Caco-2 (cell line): Measurements from ENCODE around the gene TMEM161A. TPM values are rescaled to one million over a fixed set of nuclear protein-coding genes. Genes with fewer than 3 reads are reported as not detected.

Source experiments
- BruUV-seq: library from RNA; stranded (reverse); fragments of 400-500 nt; replicated peaks from 2 replicates; lab custom pipeline; 2021; lab: Mats Ljungman, UMichigan
- CTCF ChIA-PET: fragments of 300-600 bp; sonication (Branson Sonifier 250); formaldehyde crosslinking; loops from one replicate; lab custom pipeline; 2022; ENCODE audit warnings: antibody characterized with exemption; lab: Charles Lee
- POLR2A ChIA-PET: fragments of 300-600 bp; sonication (Branson Sonifier 250); formaldehyde crosslinking; loops from one replicate; lab custom pipeline; 2022; ENCODE audit warnings: antibody characterized with exemption; lab: Charles Lee
- DNase-seq, 2 experiments: peaks; one replicate each; pipeline versions ENCODE4 v3.0.0 to v3.0.0-alpha.2; 2020 to 2022
- H3K27me3 ChIP-seq: replicated peaks from 2 replicates; pipeline ENCODE4 v1.6.0; 2011; ENCODE audit warnings: low read length; ENCODE audit not compliant: control insufficient read depth, insufficient read depth
- H3K36me3 ChIP-seq: 2 replicates; pipeline ENCODE4 v1.5.1; 2011; ENCODE audit warnings: low read length; ENCODE audit not compliant: control insufficient read depth, insufficient read depth
- H3K4me1 ChIP-seq: fragments of 250-450 bp; sonication (Bioruptor Pico); 2 replicates; pipeline ENCODE4 v1.5.1; 2020; ENCODE audit warnings: mild to moderate bottlenecking
- H3K4me3 ChIP-seq: 2 replicates; pipeline ENCODE4 v1.5.1; 2011; ENCODE audit warnings: low read depth, mild to moderate bottlenecking, control low read depth, low read length
- H3K9me3 ChIP-seq: fragments of 250-450 bp; sonication (Bioruptor Pico); 2 replicates; pipeline ENCODE4 v1.5.1; 2020; ENCODE audit warnings: mild to moderate bottlenecking, moderate library complexity
- H3K27ac Mint-ChIP-seq: one replicate; pipeline ENCODE4 v1.8.0; 2022; ENCODE audit warnings: mixed read lengths; ENCODE audit not compliant: unreplicated experiment
- H3K27me3 Mint-ChIP-seq: one replicate; pipeline ENCODE4 v1.8.0; 2022; ENCODE audit warnings: mixed read lengths; ENCODE audit not compliant: insufficient read depth, unreplicated experiment
- H3K36me3 Mint-ChIP-seq: one replicate; pipeline ENCODE4 v1.8.0; 2022; ENCODE audit warnings: mild to moderate bottlenecking, mixed read lengths; ENCODE audit not compliant: insufficient read depth, unreplicated experiment
- H3K4me1 Mint-ChIP-seq: one replicate; pipeline ENCODE4 v1.8.0; 2022; ENCODE audit warnings: low read depth, mixed read lengths; ENCODE audit not compliant: unreplicated experiment
- H3K4me3 Mint-ChIP-seq: one replicate; pipeline ENCODE4 v1.8.0; 2022; ENCODE audit warnings: mild to moderate bottlenecking, moderate library complexity, mixed read lengths; ENCODE audit not compliant: unreplicated experiment
- H3K9me3 Mint-ChIP-seq: one replicate; pipeline ENCODE4 v1.8.0; 2022; ENCODE audit warnings: mixed read lengths; ENCODE audit not compliant: unreplicated experiment
- CTCF ChIP-seq, 2 experiments: fragments of 200-600 bp in 1 of 2; IDR thresholded peaks; 1 replicate in 1 of 2; 2 replicates in 1 of 2; pipeline versions ENCODE4 v1.5.1 to v1.8.0; 2011 to 2022; ENCODE audit warnings: antibody characterized with exemption in 1 of 2, control low read depth in 1 of 2, inconsistent platforms in 1 of 2, low read depth in 1 of 2, low read length in 1 of 2, mild to moderate bottlenecking in 1 of 2, moderate library complexity in 1 of 2; ENCODE audit not compliant: insufficient read depth in 1 of 2, severe bottlenecking in 1 of 2, unreplicated experiment in 1 of 2
- intact Hi-C: fragments of 100-400 bp; cut with micrococcal nuclease; formaldehyde crosslinking; loops from one replicate; pipeline ENCODE4 v1.10.0; 2022; ENCODE audit not compliant: unreplicated experiment
- total RNA-seq: library from RNA; stranded (reverse); gene quantifications from 2 replicates; pipeline ENCODE4 v1.2.3, GENCODE V29; 2022

TMEM161A gene
- total RNA-seq, 1 experiment from 2014 or later: 36.9 TPM

GRCh38 chr19:19096641-19097627 is 41.3 kb downstream of the TMEM161A start:
- peak overlapping the region; percentile 92 for H3K27ac Mint-ChIP-seq

GRCh38 chr19:19095691-19096090 is 42.6 kb downstream of the TMEM161A start:
- no peaks in the 10 kb centered on the region for H3K9me3 Mint-ChIP-seq
- H3K36me3 Mint-ChIP-seq: no peaks in the 10 kb centered on the region
- no TSS peak for BruUV-seq
- Histone ChIP-seq H3K27me3 (no peaks in the 10 kb centered on the region), H3K4me1 (peaks cover 48% of the 10 kb centered on the region), H3K9me3 (no peaks in the 10 kb centered on the region), H3K36me3 (no peaks in the 10 kb centered on the region), H3K4me3 (no peak overlapping the region)
- no peak overlapping the region for H3K4me3 Mint-ChIP-seq
- H3K4me1 Mint-ChIP-seq: peaks cover 14% of the 10 kb centered on the region
- no peaks in the 10 kb centered on the region for H3K27me3 Mint-ChIP-seq
- DNase-seq: no peak
- CTCF ChIA-PET: interaction anchor here (0.6 kb wide), 1 partner anchor 12 kb away, joined by 4 read pairs; no protein-coding TSS in a partner anchor
- TF ChIP-seq CTCF (IDR thresholded peaks at IDR 0.05; ENCODE audit: insufficient read depth in 1 of 2, low read depth in 1 of 2, low read length in 1 of 2, severe bottlenecking in 1 of 2, unreplicated experiment in 1 of 2): no peak
- POLR2A ChIA-PET: no interaction called here
- H3K27ac Mint-ChIP-seq: no peak overlapping the region
- intact Hi-C loops: loop anchor here (2.0 kb wide), 1 partner anchor 43 kb away; the partner anchor contains the start of gene TMEM161A

More at GRCh38 chr19:19096641-19097627, 41.3 kb downstream of the TMEM161A start:
- Histone ChIP-seq H3K4me1 (peaks cover 48% of the 10 kb centered on the region), H3K36me3 (no peaks in the 10 kb centered on the region), H3K27me3 (no peaks in the 10 kb centered on the region), H3K9me3 (no peaks in the 10 kb centered on the region), H3K4me3 (no peak overlapping the region)
- intact Hi-C loops: loop anchor here (1.0 to 2.0 kb wide), 3 partner anchors 8 to 42 kb away; partner anchors contain the start of genes SLC25A42 and TMEM161A
- CTCF ChIA-PET: interaction anchor here (0.8 to 1.7 kb wide), 3 partner anchors 9 to 26 kb away, joined by 3 to 4 read pairs (median 3); no protein-coding TSS in a partner anchor
- H3K27me3 Mint-ChIP-seq: no peaks in the 10 kb centered on the region
- H3K36me3 Mint-ChIP-seq: no peaks in the 10 kb centered on the region
- no TSS peak for BruUV-seq
- peak; percentile 91 to 95 for DNase-seq
- peak overlapping the region; percentile 51 for H3K4me3 Mint-ChIP-seq
- peaks cover 14% of the 10 kb centered on the region for H3K4me1 Mint-ChIP-seq
- POLR2A ChIA-PET: no interaction called here
- peak; percentile 12 to 20 for TF ChIP-seq CTCF (IDR thresholded peaks at IDR 0.05; ENCODE audit: insufficient read depth in 1 of 2, low read depth in 1 of 2, low read length in 1 of 2, severe bottlenecking in 1 of 2, unreplicated experiment in 1 of 2)
- no peaks in the 10 kb centered on the region for H3K9me3 Mint-ChIP-seq

- CTCF ChIA-PET: interaction anchor here (0.6 kb wide), 1 partner anchor 21 kb away, joined by 3 read pairs; no protein-coding TSS in a partner anchor
- Histone ChIP-seq H3K4me1 (peaks cover 48% of the 10 kb centered on the region), H3K9me3 (no peaks in the 10 kb centered on the region), H3K27me3 (no peaks in the 10 kb centered on the region), H3K4me3 (no peak overlapping the region), H3K36me3 (no peaks in the 10 kb centered on the region)
- DNase-seq: no peak
- no TSS peak for BruUV-seq
- Mint-ChIP-seq H3K27ac (no peak overlapping the region), H3K9me3 (no peaks in the 10 kb centered on the region), H3K4me1 (peaks cover 14% of the 10 kb centered on the region), H3K36me3 (no peaks in the 10 kb centered on the region), H3K27me3 (no peaks in the 10 kb centered on the region), H3K4me3 (no peak overlapping the region)
- no peak for TF ChIP-seq CTCF (IDR thresholded peaks at IDR 0.05; ENCODE audit: insufficient read depth in 1 of 2, low read depth in 1 of 2, low read length in 1 of 2, severe bottlenecking in 1 of 2, unreplicated experiment in 1 of 2)
- intact Hi-C loops: no loop called here
- POLR2A ChIA-PET: interaction anchor here (0.6 kb wide), 1 partner anchor 252 kb away, joined by 5 read pairs; no protein-coding TSS in a partner anchor
These were observed 43.8 kb downstream of the TMEM161A start for GRCh38 chr19:19094513-19094912.
